SK-N-SH (cell line): Measurements from ENCODE around the gene CDHR3. TPM values are rescaled to one million over a fixed set of nuclear protein-coding genes. Genes with fewer than 3 reads are reported as not detected.
A peak's percentile ranks its signal among the peaks of the same experiment; 100 is the strongest.

Source experiments
- CTCF ChIA-PET: fragments of 300-600, 350-600 bp; formaldehyde crosslinking; extraction: SDS; loops from one replicate; lab custom pipeline; 2021; lab: Yijun Ruan, JAX
- POLR2A ChIA-PET: fragments of 350-600 bp; sonication (Branson Sonifier 250); formaldehyde crosslinking; extraction: SDS; loops from one replicate; lab custom pipeline; 2020; ENCODE audit warnings: antibody characterized with exemption, inconsistent platforms; lab: Yijun Ruan, JAX
- DNase-seq: peaks from one replicate; pipeline ENCODE4 v3.0.0; 2012
- H2AFZ ChIP-seq: fragments of 200-600 bp; sonication (generic); 2 replicates; pipeline ENCODE4 v1.8.1; 2016; ENCODE audit warnings: antibody characterized with exemption, mild to moderate bottlenecking, low read depth
- H3F3A ChIP-seq: fragments of 200-600 bp; sonication (generic); replicated peaks from 2 replicates; pipeline ENCODE3; 2016; ENCODE audit warnings: antibody characterized with exemption, mild to moderate bottlenecking; ENCODE audit not compliant: insufficient read depth
- H3K27ac ChIP-seq, 2 experiments: fragments of 200-500 bp in 1 of 2; fragments of 200-600 bp in 1 of 2; sonication (Bioruptor generic) in 1 of 2; sonication (generic), shearing (Covaris generic) in 1 of 2; 2 replicates each; pipeline versions ENCODE4 v1.5.1 to v1.6.1; 2014 to 2016; ENCODE audit warnings: low read depth in 2 of 2, inconsistent platforms in 1 of 2, low read length in 1 of 2, mild to moderate bottlenecking in 1 of 2, mixed read lengths in 1 of 2
- H3K27me3 ChIP-seq: fragments of 200-600 bp; sonication (generic), shearing (Covaris generic); 2 replicates; pipeline ENCODE4 v1.6.1; 2016; ENCODE audit warnings: mixed run types; ENCODE audit not compliant: insufficient read depth
- H3K36me3 ChIP-seq, 2 experiments: fragments of 200-500 bp in 1 of 2; fragments of 200-600 bp in 1 of 2; sonication (Bioruptor generic) in 1 of 2; sonication (generic) in 1 of 2; replicated peaks in 1 of 2; 2 replicates each; pipeline versions ENCODE3 to v1.5.1; 2014 to 2016; ENCODE audit warnings: low read length in 1 of 2, mild to moderate bottlenecking in 1 of 2; ENCODE audit not compliant: insufficient read depth in 2 of 2, control insufficient read depth in 1 of 2
- H3K4me1 ChIP-seq, 2 experiments: fragments of 200-500 bp in 1 of 2; fragments of 200-600 bp in 1 of 2; sonication (Bioruptor generic) in 1 of 2; sonication (generic), shearing (Covaris generic) in 1 of 2; 2 replicates each; pipeline versions ENCODE4 v1.5.1 to v1.6.1; 2014 to 2016; ENCODE audit warnings: low read depth in 1 of 2, low read length in 1 of 2, mixed run types in 1 of 2; ENCODE audit not compliant: insufficient read depth in 2 of 2, control insufficient read depth in 1 of 2
- H3K4me2 ChIP-seq: fragments of 200-600 bp; sonication (generic), shearing (Covaris generic); 2 replicates; pipeline ENCODE4 v1.6.1; 2017; ENCODE audit warnings: mixed run types
- H3K4me3 ChIP-seq, 2 experiments: fragments of 200-500 bp in 1 of 2; fragments of 200-600 bp in 1 of 2; sonication (Bioruptor generic) in 1 of 2; sonication (generic), shearing (Covaris generic) in 1 of 2; 2 replicates each; pipeline versions ENCODE4 v1.5.1 to v1.8.1; 2014 to 2016; ENCODE audit warnings: low read depth in 2 of 2, inconsistent platforms in 1 of 2, low read length in 1 of 2, mild to moderate bottlenecking in 1 of 2, mixed read lengths in 1 of 2, moderate library complexity in 1 of 2
- H3K79me2 ChIP-seq: fragments of 200-600 bp; sonication (generic); 2 replicates; pipeline ENCODE4 v1.8.1; 2017; ENCODE audit warnings: mild to moderate bottlenecking; ENCODE audit not compliant: insufficient read depth
- H3K9ac ChIP-seq: fragments of 200-600 bp; sonication (generic); 2 replicates; pipeline ENCODE4 v1.6.1; 2017; ENCODE audit warnings: mixed run types
- H3K9me2 ChIP-seq: fragments of 200-600 bp; sonication (generic); 2 replicates; pipeline ENCODE4 v1.6.1; 2017; ENCODE audit warnings: mixed run types
- H3K9me3 ChIP-seq: fragments of 200-600 bp; sonication (generic); 2 replicates; pipeline ENCODE4 v1.6.1; 2017; ENCODE audit warnings: mixed run types, mild to moderate bottlenecking, moderate library complexity
- H4K20me1 ChIP-seq: fragments of 200-600 bp; sonication (generic); 2 replicates; pipeline ENCODE4 v1.6.1; 2017; ENCODE audit warnings: mild to moderate bottlenecking, mixed run types; ENCODE audit not compliant: insufficient read depth
- CHD2 ChIP-seq: fragments of 150-350 bp; IDR thresholded peaks from 2 replicates; pipeline ENCODE4 v1.6.1; 2018; ENCODE audit warnings: low read length; ENCODE audit not compliant: partially characterized antibody
- ELF1 ChIP-seq: IDR thresholded peaks from 2 replicates; pipeline ENCODE4 v1.4.0; 2012
- EP300 ChIP-seq, 2 experiments: IDR thresholded peaks; 2 replicates each; pipeline versions ENCODE4 v1.4.0 to v1.6.1; 2012; ENCODE audit warnings: borderline replicate concordance in 1 of 2, low read depth in 1 of 2, low read length in 1 of 2
- EZH2phosphoT487 ChIP-seq: fragments of 200-600 bp; sonication (generic); IDR thresholded peaks from 2 replicates; pipeline ENCODE4 v1.6.1; 2017; ENCODE audit warnings: low read depth, mixed run types, mild to moderate bottlenecking, antibody characterized with exemption, moderate library complexity, borderline replicate concordance
- FOXM1 ChIP-seq: IDR thresholded peaks from 2 replicates; pipeline ENCODE4 v1.4.0; 2012; ENCODE audit warnings: low read depth, mild to moderate bottlenecking
- GATA2 ChIP-seq: sonication (generic); formaldehyde crosslinking; IDR thresholded peaks from 2 replicates; pipeline ENCODE4 v1.5.0; 2020; ENCODE audit warnings: mild to moderate bottlenecking, missing genetic modification reagents
- MXI1 ChIP-seq: IDR thresholded peaks from 2 replicates; pipeline ENCODE4 v1.6.1; 2012; ENCODE audit warnings: mild to moderate bottlenecking, low read depth, low read length, improper control_type of control experiment
- NRF1 ChIP-seq: IDR thresholded peaks from 2 replicates; pipeline ENCODE4 v1.6.1; 2012; ENCODE audit warnings: low read depth, mild to moderate bottlenecking, low read length
- POLR2AphosphoS5 ChIP-seq: IDR thresholded peaks from 2 replicates; pipeline ENCODE4 v1.6.1; 2012; ENCODE audit warnings: low read depth, low read length
- RFX5 ChIP-seq: IDR thresholded peaks from 2 replicates; pipeline ENCODE4 v1.6.1; 2012; ENCODE audit warnings: mild to moderate bottlenecking, improper control_type of control experiment, low read length
- RXRA ChIP-seq: IDR thresholded peaks from 2 replicates; pipeline ENCODE4 v1.4.0; 2012; ENCODE audit warnings: low read depth, mild to moderate bottlenecking, borderline replicate concordance
- SIN3A ChIP-seq: IDR thresholded peaks from 2 replicates; pipeline ENCODE4 v1.6.1; 2012; ENCODE audit warnings: low read depth, mild to moderate bottlenecking, low read length, moderate library complexity, borderline replicate concordance
- SMC3 ChIP-seq: IDR thresholded peaks from 2 replicates; pipeline ENCODE4 v1.6.1; 2012; ENCODE audit warnings: low read depth, low read length, improper control_type of control experiment
- TAF1 ChIP-seq: IDR thresholded peaks from 2 replicates; pipeline ENCODE4 v1.6.1; 2012; ENCODE audit warnings: low read depth, mild to moderate bottlenecking, low read length, moderate library complexity, borderline replicate concordance
- YY1 ChIP-seq: IDR thresholded peaks from 2 replicates; pipeline ENCODE4 v1.4.0; 2012; ENCODE audit warnings: low read depth, mild to moderate bottlenecking
- WGBS: methylation state at CpG from one replicate; pipeline ENCODE4 v1.1.6; 2017; ENCODE audit warnings: low lambda C conversion rate; 5-methylcytosine and 5-hydroxymethylcytosine counted together
- polyA plus RNA-seq, 3 experiments: library from polyadenylated mRNA; depleted of rRNA; stranded (reverse); fragments of >200 nt; gene quantifications; 2 replicates each; pipeline ENCODE4 v1.2.3, GENCODE V29; 2012
- TF ChIP-seq, protein P1 (sequence below): IDR thresholded peaks from 2 replicates; pipeline ENCODE4 v1.4.0; 2012; ENCODE audit warnings: low read depth, borderline replicate concordance
- TF ChIP-seq, protein P2 (sequence below): fragments of 150-350 bp; IDR thresholded peaks from 2 replicates; pipeline ENCODE4 v1.6.1; 2017; ENCODE audit warnings: antibody characterized with exemption, low read length, low read depth, borderline replicate concordance
- TF ChIP-seq, protein P3 (sequence below): IDR thresholded peaks from 2 replicates; pipeline ENCODE4 v1.6.1; 2012; ENCODE audit warnings: mild to moderate bottlenecking, low read depth, low read length, moderate library complexity
- TF ChIP-seq, protein P4 (sequence below): IDR thresholded peaks from 2 replicates; pipeline ENCODE4 v1.4.0; 2012; ENCODE audit warnings: low read depth, borderline replicate concordance
- TF ChIP-seq, protein P5 (sequence below): fragments of 200-600 bp; sonication (generic); IDR thresholded peaks from 2 replicates; pipeline ENCODE4 v1.6.1; 2017; ENCODE audit warnings: antibody characterized with exemption, mild to moderate bottlenecking, moderate library complexity
- TF ChIP-seq, protein P6 (sequence below): fragments of 150-350 bp; IDR thresholded peaks from 2 replicates; pipeline ENCODE4 v1.6.1; 2016; ENCODE audit warnings: mild to moderate bottlenecking, low read depth, low read length

Gene CDHR3
- polyA plus RNA-seq, 1 of the 3 experiments (the other 2 are of a cell fraction), result 7.5 TPM

DNA sequence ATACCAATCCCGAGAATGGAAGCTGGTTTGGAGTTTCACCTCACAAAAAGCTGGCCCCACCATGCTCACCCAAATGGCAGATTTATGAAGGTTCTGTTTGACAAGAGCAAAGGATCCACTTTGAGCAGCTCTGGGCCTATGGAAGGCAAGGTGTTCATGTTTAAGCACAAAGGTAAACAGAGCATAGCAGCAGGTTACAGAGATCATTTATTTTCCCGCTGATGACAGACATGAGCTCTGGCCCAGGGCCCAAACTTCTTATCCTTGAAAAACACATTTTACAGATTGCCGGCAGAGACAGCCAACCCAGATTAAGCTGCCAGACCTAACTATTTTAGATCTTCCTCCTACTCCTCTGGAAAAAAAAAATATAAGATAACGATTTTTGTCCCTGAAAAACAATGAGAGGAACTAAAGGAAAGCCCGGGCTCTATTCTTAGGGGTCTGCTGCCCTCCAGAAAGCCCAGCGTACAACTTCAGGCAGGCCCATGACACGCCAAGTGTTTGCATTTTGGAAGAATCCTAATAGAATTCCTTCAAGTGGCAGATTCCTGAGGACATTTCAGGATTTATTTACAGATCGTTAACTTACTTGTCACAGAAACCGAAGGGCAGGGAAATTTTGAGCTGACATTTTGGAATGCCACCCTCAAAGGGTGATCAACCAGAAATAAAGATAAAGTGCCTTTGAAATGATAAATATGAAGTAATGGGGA lies 109.1 kb downstream of the CDHR3 start:
- DNase-seq, result peak; percentile 71
- no peaks in the 10 kb centered on the region for H3K79me2 ChIP-seq
- H3K4me3 ChIP-seq, result no peak overlapping the region
- H3K27me3 ChIP-seq, result no peaks in the 10 kb centered on the region
- H3K4me2 ChIP-seq, result no peak overlapping the region
- CTCF ChIA-PET, result interaction anchor here (0.7 to 9.0 kb wide), 18 partner anchors 8 to 674 kb away, joined by 3 to 109 read pairs (median 6); partner anchors contain the start of gene SYPL1
- peak overlapping the region; percentile 29; the same call in 1 of the 2 replicates for H2AFZ ChIP-seq
- POLR2A ChIA-PET, result interaction anchor here (1.4 to 1.5 kb wide), 4 partner anchors 11 to 79 kb away, joined by 3 to 10 read pairs (median 6); partner anchors contain the start of gene SYPL1
- no peaks in the 10 kb centered on the region for H3K9me3 ChIP-seq
- H3K4me1 ChIP-seq, result peaks cover 20 to 61% of the 10 kb centered on the region in 2 experiments
- H3F3A ChIP-seq, result no peaks in the 10 kb centered on the region
- H3K9ac ChIP-seq, result no peak overlapping the region
- no peaks in the 10 kb centered on the region for H3K36me3 ChIP-seq
- WGBS, result 42% methylated on average over 9 of the region's 9 CpGs
- peak overlapping the region in 1 of 2 experiments; percentile 81; a peak in 2 of 4 replicates for H3K27ac ChIP-seq
- H4K20me1 ChIP-seq, result no peaks in the 10 kb centered on the region
- H3K9me2 ChIP-seq, result no peaks in the 10 kb centered on the region
- TF ChIP-seq, protein P1, sequence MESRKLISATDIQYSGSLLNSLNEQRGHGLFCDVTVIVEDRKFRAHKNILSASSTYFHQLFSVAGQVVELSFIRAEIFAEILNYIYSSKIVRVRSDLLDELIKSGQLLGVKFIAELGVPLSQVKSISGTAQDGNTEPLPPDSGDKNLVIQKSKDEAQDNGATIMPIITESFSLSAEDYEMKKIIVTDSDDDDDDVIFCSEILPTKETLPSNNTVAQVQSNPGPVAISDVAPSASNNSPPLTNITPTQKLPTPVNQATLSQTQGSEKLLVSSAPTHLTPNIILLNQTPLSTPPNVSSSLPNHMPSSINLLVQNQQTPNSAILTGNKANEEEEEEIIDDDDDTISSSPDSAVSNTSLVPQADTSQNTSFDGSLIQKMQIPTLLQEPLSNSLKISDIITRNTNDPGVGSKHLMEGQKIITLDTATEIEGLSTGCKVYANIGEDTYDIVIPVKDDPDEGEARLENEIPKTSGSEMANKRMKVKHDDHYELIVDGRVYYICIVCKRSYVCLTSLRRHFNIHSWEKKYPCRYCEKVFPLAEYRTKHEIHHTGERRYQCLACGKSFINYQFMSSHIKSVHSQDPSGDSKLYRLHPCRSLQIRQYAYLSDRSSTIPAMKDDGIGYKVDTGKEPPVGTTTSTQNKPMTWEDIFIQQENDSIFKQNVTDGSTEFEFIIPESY, result no peak
- TF ChIP-seq, protein P2, sequence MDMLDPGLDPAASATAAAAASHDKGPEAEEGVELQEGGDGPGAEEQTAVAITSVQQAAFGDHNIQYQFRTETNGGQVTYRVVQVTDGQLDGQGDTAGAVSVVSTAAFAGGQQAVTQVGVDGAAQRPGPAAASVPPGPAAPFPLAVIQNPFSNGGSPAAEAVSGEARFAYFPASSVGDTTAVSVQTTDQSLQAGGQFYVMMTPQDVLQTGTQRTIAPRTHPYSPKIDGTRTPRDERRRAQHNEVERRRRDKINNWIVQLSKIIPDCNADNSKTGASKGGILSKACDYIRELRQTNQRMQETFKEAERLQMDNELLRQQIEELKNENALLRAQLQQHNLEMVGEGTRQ, result no peak
- TF ChIP-seq SIN3A (no peak), RFX5 (no peak), ELF1 (no peak), POLR2AphosphoS5 (no peak), TAF1 (no peak), MXI1 (peak; percentile 26; the same call in 1 of the 2 replicates), SMC3 (no peak), EP300 (IDR thresholded peaks at IDR 0.05; ENCODE audit: borderline replicate concordance in 1 of 2, low read depth in 1 of 2, low read length in 1 of 2) (peak in 1 of 2 experiments; percentile 93; a peak in 2 of 4 replicates), YY1 (no peak), CHD2 (peak; percentile 71), FOXM1 (no peak), GATA2 (CRISPR knock-in tag) (peak; percentile 78), RXRA (no peak), NRF1 (no peak), EZH2phosphoT487 (no peak)
- TF ChIP-seq, protein P3, sequence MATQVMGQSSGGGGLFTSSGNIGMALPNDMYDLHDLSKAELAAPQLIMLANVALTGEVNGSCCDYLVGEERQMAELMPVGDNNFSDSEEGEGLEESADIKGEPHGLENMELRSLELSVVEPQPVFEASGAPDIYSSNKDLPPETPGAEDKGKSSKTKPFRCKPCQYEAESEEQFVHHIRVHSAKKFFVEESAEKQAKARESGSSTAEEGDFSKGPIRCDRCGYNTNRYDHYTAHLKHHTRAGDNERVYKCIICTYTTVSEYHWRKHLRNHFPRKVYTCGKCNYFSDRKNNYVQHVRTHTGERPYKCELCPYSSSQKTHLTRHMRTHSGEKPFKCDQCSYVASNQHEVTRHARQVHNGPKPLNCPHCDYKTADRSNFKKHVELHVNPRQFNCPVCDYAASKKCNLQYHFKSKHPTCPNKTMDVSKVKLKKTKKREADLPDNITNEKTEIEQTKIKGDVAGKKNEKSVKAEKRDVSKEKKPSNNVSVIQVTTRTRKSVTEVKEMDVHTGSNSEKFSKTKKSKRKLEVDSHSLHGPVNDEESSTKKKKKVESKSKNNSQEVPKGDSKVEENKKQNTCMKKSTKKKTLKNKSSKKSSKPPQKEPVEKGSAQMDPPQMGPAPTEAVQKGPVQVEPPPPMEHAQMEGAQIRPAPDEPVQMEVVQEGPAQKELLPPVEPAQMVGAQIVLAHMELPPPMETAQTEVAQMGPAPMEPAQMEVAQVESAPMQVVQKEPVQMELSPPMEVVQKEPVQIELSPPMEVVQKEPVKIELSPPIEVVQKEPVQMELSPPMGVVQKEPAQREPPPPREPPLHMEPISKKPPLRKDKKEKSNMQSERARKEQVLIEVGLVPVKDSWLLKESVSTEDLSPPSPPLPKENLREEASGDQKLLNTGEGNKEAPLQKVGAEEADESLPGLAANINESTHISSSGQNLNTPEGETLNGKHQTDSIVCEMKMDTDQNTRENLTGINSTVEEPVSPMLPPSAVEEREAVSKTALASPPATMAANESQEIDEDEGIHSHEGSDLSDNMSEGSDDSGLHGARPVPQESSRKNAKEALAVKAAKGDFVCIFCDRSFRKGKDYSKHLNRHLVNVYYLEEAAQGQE, result no peak
- TF ChIP-seq, protein P4, sequence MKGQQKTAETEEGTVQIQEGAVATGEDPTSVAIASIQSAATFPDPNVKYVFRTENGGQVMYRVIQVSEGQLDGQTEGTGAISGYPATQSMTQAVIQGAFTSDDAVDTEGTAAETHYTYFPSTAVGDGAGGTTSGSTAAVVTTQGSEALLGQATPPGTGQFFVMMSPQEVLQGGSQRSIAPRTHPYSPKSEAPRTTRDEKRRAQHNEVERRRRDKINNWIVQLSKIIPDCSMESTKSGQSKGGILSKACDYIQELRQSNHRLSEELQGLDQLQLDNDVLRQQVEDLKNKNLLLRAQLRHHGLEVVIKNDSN, result no peak
- TF ChIP-seq, protein P5, sequence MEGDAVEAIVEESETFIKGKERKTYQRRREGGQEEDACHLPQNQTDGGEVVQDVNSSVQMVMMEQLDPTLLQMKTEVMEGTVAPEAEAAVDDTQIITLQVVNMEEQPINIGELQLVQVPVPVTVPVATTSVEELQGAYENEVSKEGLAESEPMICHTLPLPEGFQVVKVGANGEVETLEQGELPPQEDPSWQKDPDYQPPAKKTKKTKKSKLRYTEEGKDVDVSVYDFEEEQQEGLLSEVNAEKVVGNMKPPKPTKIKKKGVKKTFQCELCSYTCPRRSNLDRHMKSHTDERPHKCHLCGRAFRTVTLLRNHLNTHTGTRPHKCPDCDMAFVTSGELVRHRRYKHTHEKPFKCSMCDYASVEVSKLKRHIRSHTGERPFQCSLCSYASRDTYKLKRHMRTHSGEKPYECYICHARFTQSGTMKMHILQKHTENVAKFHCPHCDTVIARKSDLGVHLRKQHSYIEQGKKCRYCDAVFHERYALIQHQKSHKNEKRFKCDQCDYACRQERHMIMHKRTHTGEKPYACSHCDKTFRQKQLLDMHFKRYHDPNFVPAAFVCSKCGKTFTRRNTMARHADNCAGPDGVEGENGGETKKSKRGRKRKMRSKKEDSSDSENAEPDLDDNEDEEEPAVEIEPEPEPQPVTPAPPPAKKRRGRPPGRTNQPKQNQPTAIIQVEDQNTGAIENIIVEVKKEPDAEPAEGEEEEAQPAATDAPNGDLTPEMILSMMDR, result no peak
- TF ChIP-seq, protein P6, sequence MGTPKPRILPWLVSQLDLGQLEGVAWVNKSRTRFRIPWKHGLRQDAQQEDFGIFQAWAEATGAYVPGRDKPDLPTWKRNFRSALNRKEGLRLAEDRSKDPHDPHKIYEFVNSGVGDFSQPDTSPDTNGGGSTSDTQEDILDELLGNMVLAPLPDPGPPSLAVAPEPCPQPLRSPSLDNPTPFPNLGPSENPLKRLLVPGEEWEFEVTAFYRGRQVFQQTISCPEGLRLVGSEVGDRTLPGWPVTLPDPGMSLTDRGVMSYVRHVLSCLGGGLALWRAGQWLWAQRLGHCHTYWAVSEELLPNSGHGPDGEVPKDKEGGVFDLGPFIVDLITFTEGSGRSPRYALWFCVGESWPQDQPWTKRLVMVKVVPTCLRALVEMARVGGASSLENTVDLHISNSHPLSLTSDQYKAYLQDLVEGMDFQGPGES, result no peak
